ENCODE measurements around the gene INHBB.

Gene INHBB

GRCh38 chr2:120343100-120343432, 2.9 kb upstream of the INHBB start:
- H3K4me1 Mint-ChIP-seq (ENCODE audit: low read depth), result peaks cover 12% of the 10 kb centered on the region
- H3K27me3 Mint-ChIP-seq (ENCODE audit: low read depth), result peaks cover 68% of the 10 kb centered on the region
- H3K9me3 Mint-ChIP-seq, result no peaks in the 10 kb centered on the region
- peaks cover 3% of the 10 kb centered on the region for H3K36me3 Mint-ChIP-seq (ENCODE audit: low read depth)
- H3K27ac Mint-ChIP-seq, result no peak overlapping the region
- peak overlapping the region; percentile 9 for H3K4me3 Mint-ChIP-seq

GRCh38 chr2:120343433-120344105, 2.4 kb upstream of the INHBB start:
- Mint-ChIP-seq H3K36me3 (ENCODE audit: low read depth) (peaks cover 3% of the 10 kb centered on the region), H3K27ac (no peak overlapping the region), H3K9me3 (no peaks in the 10 kb centered on the region), H3K4me1 (ENCODE audit: low read depth) (peaks cover 12% of the 10 kb centered on the region), H3K27me3 (ENCODE audit: low read depth) (peaks cover 68% of the 10 kb centered on the region), H3K4me3 (no peak overlapping the region)

GRCh38 chr2:120344214-120344975, 1.5 kb upstream of the INHBB start:
- no peak overlapping the region for H3K4me3 Mint-ChIP-seq
- H3K27me3 Mint-ChIP-seq (ENCODE audit: low read depth), result peaks cover 69% of the 10 kb centered on the region
- H3K36me3 Mint-ChIP-seq (ENCODE audit: low read depth), result peaks cover 3% of the 10 kb centered on the region
- no peaks in the 10 kb centered on the region for H3K9me3 Mint-ChIP-seq
- no peak overlapping the region for H3K27ac Mint-ChIP-seq
- H3K4me1 Mint-ChIP-seq (ENCODE audit: low read depth), result peaks cover 12% of the 10 kb centered on the region

GRCh38 chr2:120344976-120345581, 857 bp upstream of the INHBB start:
- no peak overlapping the region for H3K4me3 Mint-ChIP-seq
- no peak overlapping the region for H3K27ac Mint-ChIP-seq
- H3K4me1 Mint-ChIP-seq (ENCODE audit: low read depth), result peaks cover 12% of the 10 kb centered on the region
- H3K36me3 Mint-ChIP-seq (ENCODE audit: low read depth), result peaks cover 3% of the 10 kb centered on the region
- H3K9me3 Mint-ChIP-seq, result no peaks in the 10 kb centered on the region
- H3K27me3 Mint-ChIP-seq (ENCODE audit: low read depth), result peaks cover 73% of the 10 kb centered on the region

- no peaks in the 10 kb centered on the region for H3K9me3 Mint-ChIP-seq
- H3K4me3 Mint-ChIP-seq, result peak overlapping the region; percentile 50
- H3K27me3 Mint-ChIP-seq (ENCODE audit: low read depth), result peaks cover 71% of the 10 kb centered on the region
- H3K27ac Mint-ChIP-seq, result no peak overlapping the region
- H3K4me1 Mint-ChIP-seq (ENCODE audit: low read depth), result peaks cover 12% of the 10 kb centered on the region
- H3K36me3 Mint-ChIP-seq (ENCODE audit: low read depth), result peaks cover 3% of the 10 kb centered on the region
These were observed 328 bp upstream of the INHBB start for GRCh38 chr2:120345608-120346007.

GRCh38 chr2:120346667-120347358, 877 bp downstream of the INHBB start:
- Mint-ChIP-seq H3K36me3 (ENCODE audit: low read depth) (peaks cover 3% of the 10 kb centered on the region), H3K27ac (peak overlapping the region; percentile 42), H3K27me3 (ENCODE audit: low read depth) (peaks cover 67% of the 10 kb centered on the region), H3K4me3 (peak overlapping the region; percentile 61), H3K9me3 (no peaks in the 10 kb centered on the region), H3K4me1 (ENCODE audit: low read depth) (peaks cover 12% of the 10 kb centered on the region)

GRCh38 chr2:120347396-120348060, 1.6 kb downstream of the INHBB start:
- Mint-ChIP-seq H3K27me3 (ENCODE audit: low read depth) (peaks cover 61% of the 10 kb centered on the region), H3K27ac (no peak overlapping the region), H3K9me3 (no peaks in the 10 kb centered on the region), H3K36me3 (ENCODE audit: low read depth) (peaks cover 3% of the 10 kb centered on the region), H3K4me1 (ENCODE audit: low read depth) (peaks cover 10% of the 10 kb centered on the region), H3K4me3 (peak overlapping the region; percentile 61)

- Mint-ChIP-seq H3K36me3 (ENCODE audit: low read depth) (no peaks in the 10 kb centered on the region), H3K27me3 (ENCODE audit: low read depth) (peaks cover 54% of the 10 kb centered on the region), H3K4me1 (ENCODE audit: low read depth) (peaks cover 8% of the 10 kb centered on the region), H3K4me3 (no peak overlapping the region), H3K9me3 (no peaks in the 10 kb centered on the region), H3K27ac (no peak overlapping the region)
These were observed 2.3 kb downstream of the INHBB start for GRCh38 chr2:120348134-120348736.

- Mint-ChIP-seq H3K4me3 (no peak overlapping the region), H3K27ac (no peak overlapping the region), H3K4me1 (ENCODE audit: low read depth) (peaks cover 8% of the 10 kb centered on the region), H3K9me3 (no peaks in the 10 kb centered on the region), H3K27me3 (ENCODE audit: low read depth) (peaks cover 48% of the 10 kb centered on the region), H3K36me3 (ENCODE audit: low read depth) (no peaks in the 10 kb centered on the region)
These were observed 3.0 kb downstream of the INHBB start for GRCh38 chr2:120348737-120349439.

GRCh38 chr2:120349440-120349921, 3.5 kb downstream of the INHBB start:
- Mint-ChIP-seq H3K4me3 (no peak overlapping the region), H3K27ac (no peak overlapping the region), H3K9me3 (no peaks in the 10 kb centered on the region), H3K27me3 (ENCODE audit: low read depth) (peaks cover 47% of the 10 kb centered on the region), H3K36me3 (ENCODE audit: low read depth) (no peaks in the 10 kb centered on the region), H3K4me1 (ENCODE audit: low read depth) (peaks cover 8% of the 10 kb centered on the region)

- H3K27me3 Mint-ChIP-seq (ENCODE audit: low read depth), result peaks cover 47% of the 10 kb centered on the region
- H3K4me1 Mint-ChIP-seq (ENCODE audit: low read depth), result peaks cover 8% of the 10 kb centered on the region
- no peak overlapping the region for H3K4me3 Mint-ChIP-seq
- no peak overlapping the region for H3K27ac Mint-ChIP-seq
- H3K36me3 Mint-ChIP-seq (ENCODE audit: low read depth), result no peaks in the 10 kb centered on the region
- H3K9me3 Mint-ChIP-seq, result no peaks in the 10 kb centered on the region
These were observed 4.1 kb downstream of the INHBB start for GRCh38 chr2:120350080-120350479.

GRCh38 chr2:120350801-120351320, 4.9 kb downstream of the INHBB start:
- H3K4me1 Mint-ChIP-seq (ENCODE audit: low read depth), result peaks cover 8% of the 10 kb centered on the region
- H3K27ac Mint-ChIP-seq, result no peak overlapping the region
- no peak overlapping the region for H3K4me3 Mint-ChIP-seq
- no peaks in the 10 kb centered on the region for H3K36me3 Mint-ChIP-seq (ENCODE audit: low read depth)
- peaks cover 47% of the 10 kb centered on the region for H3K27me3 Mint-ChIP-seq (ENCODE audit: low read depth)
- no peaks in the 10 kb centered on the region for H3K9me3 Mint-ChIP-seq

Data from T-helper 1 cell treated with Interleukin-12 subunit alpha and Interleukin-12 subunit beta and Interleukin-4 antibody, amounts not matched to agents 30 μg/mL and 1 μg/mL, for 36 hours (primary cell).